ENCODE data around the gene TRIM52.

- no peak for TF ChIP-seq CTCF (conservative IDR thresholded peaks at IDR 0.05; ENCODE audit: low read depth, low read length)
- no peak for TF ChIP-seq SMC3 (IDR thresholded peaks at IDR 0.05; ENCODE audit: low read depth, low read length)
- TF ChIP-seq, protein P1, sequence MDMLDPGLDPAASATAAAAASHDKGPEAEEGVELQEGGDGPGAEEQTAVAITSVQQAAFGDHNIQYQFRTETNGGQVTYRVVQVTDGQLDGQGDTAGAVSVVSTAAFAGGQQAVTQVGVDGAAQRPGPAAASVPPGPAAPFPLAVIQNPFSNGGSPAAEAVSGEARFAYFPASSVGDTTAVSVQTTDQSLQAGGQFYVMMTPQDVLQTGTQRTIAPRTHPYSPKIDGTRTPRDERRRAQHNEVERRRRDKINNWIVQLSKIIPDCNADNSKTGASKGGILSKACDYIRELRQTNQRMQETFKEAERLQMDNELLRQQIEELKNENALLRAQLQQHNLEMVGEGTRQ (IDR thresholded peaks at IDR 0.05; ENCODE audit: low read depth, low read length), result no peak
- no peak for TF ChIP-seq POLR2A (IDR thresholded peaks at IDR 0.05; ENCODE audit: low read depth, low read length)
- no peak for TF ChIP-seq CEBPB (IDR thresholded peaks at IDR 0.05; ENCODE audit: low read depth, low read length)
- TF ChIP-seq RAD21 (IDR thresholded peaks at IDR 0.05; ENCODE audit: low read length), result no peak
- TF ChIP-seq BHLHE40 (IDR thresholded peaks at IDR 0.05; ENCODE audit: low read depth, low read length), result no peak
Measured at GRCh38 chr5:181212080-181212479, 48.9 kb downstream of the TRIM52 start.

Measured in IMR-90 (cell line).